ENCODE data around the gene SIT1.

SIT1 gene

DNA sequence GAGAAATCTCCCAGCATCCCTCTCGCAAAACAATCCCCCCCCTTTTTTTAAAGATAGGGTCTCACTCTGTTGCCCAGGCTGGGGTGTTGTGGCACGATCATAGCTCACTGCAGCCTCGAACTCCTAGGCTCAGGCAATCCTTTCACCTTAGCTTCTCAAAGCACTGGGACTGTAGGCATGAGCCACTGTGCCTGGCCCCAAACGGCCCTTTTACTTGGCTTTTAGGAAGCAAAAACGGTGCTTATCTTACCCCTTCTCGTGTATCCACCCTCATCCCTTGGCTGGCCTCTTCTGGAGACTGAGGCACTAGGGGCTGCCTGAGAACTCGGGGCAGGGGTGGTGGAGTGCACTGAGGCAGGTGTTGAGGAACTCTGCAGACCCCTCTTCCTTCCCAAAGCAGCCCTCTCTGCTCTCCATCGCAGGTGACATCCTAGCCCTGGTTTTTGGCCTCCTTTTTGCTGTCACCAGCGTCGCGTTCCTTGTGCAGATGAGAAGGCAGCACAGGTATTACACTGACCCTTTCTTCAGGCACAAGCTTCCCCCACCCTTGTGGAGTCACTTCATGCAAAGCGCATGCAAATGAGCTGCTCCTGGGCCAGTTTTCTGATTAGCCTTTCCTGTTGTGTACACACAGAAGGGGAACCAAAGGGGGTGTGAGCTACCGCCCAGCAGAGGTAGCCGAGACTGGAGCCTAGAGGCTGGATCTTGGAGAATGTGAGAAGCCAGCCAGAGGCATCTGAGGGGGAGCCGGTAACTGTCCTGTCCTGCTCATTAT is 29.8 kb upstream of the SIT1 start:
- TF ChIP-seq FOXP2 (optimal IDR thresholded peaks at IDR 0.05; ENCODE audit: borderline replicate concordance, extremely low read depth, extremely low read length, insufficient read depth) (no peak), TAF1 (IDR thresholded peaks at IDR 0.05; ENCODE audit: borderline replicate concordance, insufficient read depth, low read length) (no peak), POLR2AphosphoS5 (IDR thresholded peaks at IDR 0.05; ENCODE audit: low read depth, low read length) (no peak)

DNA sequence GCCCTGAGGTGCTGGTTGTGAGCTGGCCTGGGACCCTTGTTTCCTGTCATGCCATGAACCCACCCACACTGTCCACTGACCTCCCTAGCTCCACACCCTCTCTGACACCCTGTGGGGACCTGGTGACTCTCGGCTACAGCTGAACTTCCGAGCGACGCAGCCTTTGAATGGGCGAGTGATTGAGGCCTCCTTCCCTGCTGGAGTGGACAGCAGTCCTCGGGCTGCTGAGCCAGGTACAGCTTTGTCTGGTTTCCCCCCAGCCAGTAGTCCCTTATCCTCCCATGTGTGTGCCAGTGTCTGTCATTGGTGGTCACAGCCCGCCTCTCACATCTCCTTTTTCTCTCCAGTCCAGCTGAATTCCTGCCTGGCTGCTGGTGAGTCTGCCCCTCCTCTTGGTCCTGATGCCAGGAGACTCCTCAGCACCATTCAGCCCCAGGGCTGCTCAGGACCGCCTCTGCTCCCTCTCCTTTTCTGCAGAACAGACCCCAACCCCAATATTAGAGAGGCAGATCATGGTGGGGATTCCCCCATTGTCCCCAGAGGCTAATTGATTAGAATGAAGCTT is 29.1 kb upstream of the SIT1 start:
- TF ChIP-seq, protein P1, sequence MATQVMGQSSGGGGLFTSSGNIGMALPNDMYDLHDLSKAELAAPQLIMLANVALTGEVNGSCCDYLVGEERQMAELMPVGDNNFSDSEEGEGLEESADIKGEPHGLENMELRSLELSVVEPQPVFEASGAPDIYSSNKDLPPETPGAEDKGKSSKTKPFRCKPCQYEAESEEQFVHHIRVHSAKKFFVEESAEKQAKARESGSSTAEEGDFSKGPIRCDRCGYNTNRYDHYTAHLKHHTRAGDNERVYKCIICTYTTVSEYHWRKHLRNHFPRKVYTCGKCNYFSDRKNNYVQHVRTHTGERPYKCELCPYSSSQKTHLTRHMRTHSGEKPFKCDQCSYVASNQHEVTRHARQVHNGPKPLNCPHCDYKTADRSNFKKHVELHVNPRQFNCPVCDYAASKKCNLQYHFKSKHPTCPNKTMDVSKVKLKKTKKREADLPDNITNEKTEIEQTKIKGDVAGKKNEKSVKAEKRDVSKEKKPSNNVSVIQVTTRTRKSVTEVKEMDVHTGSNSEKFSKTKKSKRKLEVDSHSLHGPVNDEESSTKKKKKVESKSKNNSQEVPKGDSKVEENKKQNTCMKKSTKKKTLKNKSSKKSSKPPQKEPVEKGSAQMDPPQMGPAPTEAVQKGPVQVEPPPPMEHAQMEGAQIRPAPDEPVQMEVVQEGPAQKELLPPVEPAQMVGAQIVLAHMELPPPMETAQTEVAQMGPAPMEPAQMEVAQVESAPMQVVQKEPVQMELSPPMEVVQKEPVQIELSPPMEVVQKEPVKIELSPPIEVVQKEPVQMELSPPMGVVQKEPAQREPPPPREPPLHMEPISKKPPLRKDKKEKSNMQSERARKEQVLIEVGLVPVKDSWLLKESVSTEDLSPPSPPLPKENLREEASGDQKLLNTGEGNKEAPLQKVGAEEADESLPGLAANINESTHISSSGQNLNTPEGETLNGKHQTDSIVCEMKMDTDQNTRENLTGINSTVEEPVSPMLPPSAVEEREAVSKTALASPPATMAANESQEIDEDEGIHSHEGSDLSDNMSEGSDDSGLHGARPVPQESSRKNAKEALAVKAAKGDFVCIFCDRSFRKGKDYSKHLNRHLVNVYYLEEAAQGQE (IDR thresholded peaks at IDR 0.05; ENCODE audit: insufficient read depth in 1 of 2, low read depth in 2 of 2, low read length in 2 of 2): no peak
- TF ChIP-seq POLR2AphosphoS5 (IDR thresholded peaks at IDR 0.05; ENCODE audit: low read depth, low read length): no peak

DNA sequence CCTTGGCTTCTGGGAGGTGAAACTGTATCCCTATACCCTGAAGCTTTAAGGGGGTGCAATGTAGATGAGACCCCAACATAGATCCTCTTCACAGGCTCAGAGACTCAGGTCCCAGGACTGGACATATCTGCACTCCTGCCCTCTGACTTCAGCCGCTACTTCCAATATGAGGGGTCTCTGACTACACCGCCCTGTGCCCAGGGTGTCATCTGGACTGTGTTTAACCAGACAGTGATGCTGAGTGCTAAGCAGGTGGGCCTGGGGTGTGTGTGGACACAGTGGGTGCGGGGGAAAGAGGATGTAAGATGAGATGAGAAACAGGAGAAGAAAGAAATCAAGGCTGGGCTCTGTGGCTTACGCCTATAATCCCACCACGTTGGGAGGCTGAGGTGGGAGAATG is 28.4 kb upstream of the SIT1 start:
- TF ChIP-seq TAF1 (IDR thresholded peaks at IDR 0.05; ENCODE audit: borderline replicate concordance, insufficient read depth, low read length): no peak
- no peak for TF ChIP-seq FOXP2 (optimal IDR thresholded peaks at IDR 0.05; ENCODE audit: borderline replicate concordance, extremely low read depth, extremely low read length, insufficient read depth)
- no peak for TF ChIP-seq POLR2AphosphoS5 (IDR thresholded peaks at IDR 0.05; ENCODE audit: low read depth, low read length)
- TF ChIP-seq, protein P1 (IDR thresholded peaks at IDR 0.05; ENCODE audit: insufficient read depth in 1 of 2, low read depth in 2 of 2, low read length in 2 of 2): no peak
- no peak for TF ChIP-seq SIN3A (IDR thresholded peaks at IDR 0.05; ENCODE audit: borderline replicate concordance, insufficient read depth, low read length)

DNA sequence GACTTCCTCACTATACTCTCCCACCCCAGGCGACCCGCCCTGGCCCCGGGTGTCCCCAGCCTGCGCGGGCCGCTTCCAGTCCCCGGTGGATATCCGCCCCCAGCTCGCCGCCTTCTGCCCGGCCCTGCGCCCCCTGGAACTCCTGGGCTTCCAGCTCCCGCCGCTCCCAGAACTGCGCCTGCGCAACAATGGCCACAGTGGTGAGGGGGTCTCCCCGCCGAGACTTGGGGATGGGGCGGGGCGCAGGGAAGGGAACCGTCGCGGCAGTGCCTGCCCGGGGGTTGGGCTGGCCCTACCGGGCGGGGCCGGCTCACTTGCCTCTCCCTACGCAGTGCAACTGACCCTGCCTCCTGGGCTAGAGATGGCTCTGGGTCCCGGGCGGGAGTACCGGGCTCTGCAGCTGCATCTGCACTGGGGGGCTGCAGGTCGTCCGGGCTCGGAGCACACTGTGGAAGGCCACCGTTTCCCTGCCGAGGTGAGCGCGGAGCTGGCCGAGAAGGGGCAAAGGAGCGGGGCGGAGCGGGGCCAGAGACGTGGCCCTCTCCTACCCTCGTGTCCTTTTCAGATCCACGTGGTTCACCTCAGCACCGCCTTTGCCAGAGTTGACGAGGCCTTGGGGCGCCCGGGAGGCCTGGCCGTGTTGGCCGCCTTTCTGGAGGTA is 25.1 kb upstream of the SIT1 start:
- TF ChIP-seq FOXP2 (optimal IDR thresholded peaks at IDR 0.05; ENCODE audit: borderline replicate concordance, extremely low read depth, extremely low read length, insufficient read depth) (no peak), SIN3A (IDR thresholded peaks at IDR 0.05; ENCODE audit: borderline replicate concordance, insufficient read depth, low read length) (no peak), TAF1 (IDR thresholded peaks at IDR 0.05; ENCODE audit: borderline replicate concordance, insufficient read depth, low read length) (no peak), POLR2AphosphoS5 (IDR thresholded peaks at IDR 0.05; ENCODE audit: low read depth, low read length) (no peak)
- TF ChIP-seq, protein P1 (IDR thresholded peaks at IDR 0.05; ENCODE audit: insufficient read depth in 1 of 2, low read depth in 2 of 2, low read length in 2 of 2): no peak

DNA sequence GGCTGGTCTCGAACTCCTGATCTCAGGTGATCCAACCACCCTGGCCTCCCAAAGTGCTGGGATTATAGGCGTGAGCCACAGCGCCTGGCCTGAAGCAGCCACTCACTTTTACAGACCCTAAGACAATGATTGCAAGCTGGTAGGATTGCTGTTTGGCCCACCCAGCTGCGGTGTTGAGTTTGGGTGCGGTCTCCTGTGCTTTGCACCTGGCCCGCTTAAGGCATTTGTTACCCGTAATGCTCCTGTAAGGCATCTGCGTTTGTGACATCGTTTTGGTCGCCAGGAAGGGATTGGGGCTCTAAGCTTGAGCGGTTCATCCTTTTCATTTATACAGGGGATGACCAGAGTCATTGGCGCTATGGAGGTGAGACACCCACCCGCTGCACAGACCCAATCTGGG is 24.5 kb upstream of the SIT1 start:
- TF ChIP-seq TAF1 (IDR thresholded peaks at IDR 0.05; ENCODE audit: borderline replicate concordance, insufficient read depth, low read length) (no peak), FOXP2 (optimal IDR thresholded peaks at IDR 0.05; ENCODE audit: borderline replicate concordance, extremely low read depth, extremely low read length, insufficient read depth) (no peak), SIN3A (IDR thresholded peaks at IDR 0.05; ENCODE audit: borderline replicate concordance, insufficient read depth, low read length) (no peak)
- TF ChIP-seq, protein P1 (IDR thresholded peaks at IDR 0.05; ENCODE audit: insufficient read depth in 1 of 2, low read depth in 2 of 2, low read length in 2 of 2): no peak
